ENCODE data around the gene UTP11.
A peak's percentile ranks its signal among the peaks of the same experiment; 100 is the strongest.

Gene UTP11, protein sequence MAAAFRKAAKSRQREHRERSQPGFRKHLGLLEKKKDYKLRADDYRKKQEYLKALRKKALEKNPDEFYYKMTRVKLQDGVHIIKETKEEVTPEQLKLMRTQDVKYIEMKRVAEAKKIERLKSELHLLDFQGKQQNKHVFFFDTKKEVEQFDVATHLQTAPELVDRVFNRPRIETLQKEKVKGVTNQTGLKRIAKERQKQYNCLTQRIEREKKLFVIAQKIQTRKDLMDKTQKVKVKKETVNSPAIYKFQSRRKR

GRCh38 chr1:38012363-38013226 lies at the start of gene UTP11:
Gene UTP11 (plus strand): TSS chr1:38012734. CDS start chr1:38012803, 69 bp downstream.
- no peak for TF ChIP-seq CTCF (IDR thresholded peaks at IDR 0.05)

DNA sequence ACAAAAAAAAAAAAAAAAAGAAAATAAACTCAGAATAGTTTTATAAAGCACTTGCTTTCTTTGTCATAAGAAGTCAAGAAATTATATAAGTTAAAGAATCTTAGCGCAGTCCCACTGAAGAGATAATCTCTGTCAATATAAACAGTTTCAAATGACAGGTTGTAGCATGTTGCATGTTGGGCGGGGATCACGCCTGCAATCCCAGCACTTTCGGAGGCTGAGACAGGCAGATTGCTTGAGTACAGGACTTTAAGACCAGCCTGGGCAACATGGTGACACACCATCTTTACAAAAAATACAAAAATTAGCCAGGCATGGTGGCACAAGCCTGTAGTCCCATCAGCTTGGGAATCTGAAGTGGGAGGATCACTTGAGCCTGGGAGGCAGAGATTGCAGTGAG lies 47.2 kb upstream of the UTP11 start:
- no peak for TF ChIP-seq CTCF (IDR thresholded peaks at IDR 0.05)

GRCh38 chr1:37974567-37974966 lies 38.0 kb upstream of the UTP11 start:
- no peak for TF ChIP-seq CTCF (IDR thresholded peaks at IDR 0.05)

DNA sequence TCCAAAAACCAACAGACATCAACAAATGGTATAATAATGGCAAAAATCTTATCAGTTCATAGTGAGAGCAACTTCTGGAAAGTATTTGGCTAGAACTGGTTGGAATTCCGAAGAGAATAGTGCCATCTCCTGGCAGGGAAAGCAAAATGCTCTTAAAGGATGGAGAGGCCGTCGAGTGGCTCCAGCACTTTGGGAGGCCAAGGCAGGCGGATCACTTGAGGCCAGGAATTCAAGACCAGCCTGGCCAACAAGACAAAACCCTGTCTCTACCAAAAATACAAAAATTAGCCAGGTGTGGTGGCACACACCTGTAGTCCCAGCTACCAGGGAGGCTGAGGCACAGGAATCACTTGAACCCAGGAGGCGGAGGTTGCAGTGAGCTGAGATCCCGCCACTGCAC lies 37.5 kb upstream of the UTP11 start:
- TF ChIP-seq CTCF (IDR thresholded peaks at IDR 0.05) = peak; percentile 71

GRCh38 chr1:37978541-37978940 lies 34.0 kb upstream of the UTP11 start:
- no peak for TF ChIP-seq CTCF (IDR thresholded peaks at IDR 0.05)

GRCh38 chr1:37983546-37983945 lies 29.0 kb upstream of the UTP11 start:
- TF ChIP-seq CTCF (IDR thresholded peaks at IDR 0.05) = no peak

DNA sequence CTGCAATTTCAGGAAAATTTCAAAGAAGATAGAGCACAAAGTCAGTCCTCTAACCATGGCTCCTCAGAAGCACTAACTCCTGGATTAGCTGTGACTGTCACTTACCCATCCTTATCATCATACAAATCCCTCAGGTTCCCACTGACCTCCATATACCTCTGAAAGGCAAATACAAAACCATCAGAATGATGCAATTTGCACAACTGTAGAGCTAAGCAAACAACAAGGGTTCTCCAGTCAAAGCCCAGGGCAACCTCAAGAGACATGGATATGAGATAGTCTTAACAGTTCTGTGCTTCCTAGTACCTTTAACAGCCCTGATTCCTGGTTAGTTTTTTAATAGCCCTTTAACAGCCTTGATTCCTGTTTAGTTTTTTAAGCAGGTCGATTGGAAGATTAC lies 24.9 kb upstream of the UTP11 start:
- TF ChIP-seq CTCF (IDR thresholded peaks at IDR 0.05) = no peak
